Pancreas (tissue), 10 donors: ENCODE measurements around the gene ZACN. TPM values are rescaled to one million over a fixed set of nuclear protein-coding genes. Genes with fewer than 3 reads are reported as not detected.

ENCODE experiments used
- ATAC-seq, 4 donors: fragments of 200-7000 bp; cut with Tn5 transposase; one replicate each; pipeline versions ENCODE4 v1.8.0 to v1.9.1; 2020; ENCODE audit warnings: mild to moderate bottlenecking in 4 of 4, moderate library complexity in 4 of 4
- DNase-seq, 6 donors: peaks; one replicate each; pipeline ENCODE4 v3.0.0-alpha.2; 2020
- FAIRE-seq: peaks from 2 replicates; lab custom pipeline; 2012; peaks lifted over from hg19 to GRCh38; lab: Jason Lieb, UNC
- H3K27ac ChIP-seq, 4 donors: fragments of 200-600 bp; sonication (generic); 1 replicate in 3 of 4; 2 replicates in 1 of 4; pipeline versions ENCODE4 v1.5.0 to v1.8.0; 2020
- H3K27me3 ChIP-seq, 4 donors: fragments of 200-600 bp; one replicate each; pipeline ENCODE4 v1.8.0; 2021
- H3K36me3 ChIP-seq, 3 donors: fragments of 200-600 bp; sonication (generic) in 1 of 3; one replicate each; pipeline versions ENCODE4 v1.5.0 to v1.8.0; 2020 to 2021
- H3K4me1 ChIP-seq, 3 donors: fragments of 200-600 bp; one replicate each; pipeline ENCODE4 v1.8.0; 2021
- H3K4me3 ChIP-seq, 4 donors: fragments of 200-600 bp; sonication (generic) in 2 of 4; one replicate each; pipeline versions ENCODE4 v1.5.0 to v1.8.0; 2020 to 2021
- H3K9me3 ChIP-seq, 4 donors: fragments of 200-600 bp; one replicate each; pipeline ENCODE4 v1.8.0; 2021
- WGBS, 2 donors: extraction: QIAGEN DNeasy Blood & Tissue Kit; methylation state at CpG; one replicate each; pipeline ENCODE4 v1.1.7; 2013; 5-methylcytosine and 5-hydroxymethylcytosine counted together
- intact Hi-C, 3 donors: fragments of 100-400 bp; cut with DNase I; formaldehyde crosslinking; loops; one replicate each; pipeline versions ENCODE4 v1.11.1 to v1.14.2; 2022
- polyA plus RNA-seq, 2 donors: library from polyadenylated mRNA; stranded (reverse); fragments of 200-250 nt; gene quantifications; one replicate each; pipeline ENCODE4 v1.2.3, GENCODE V29; 2013
- total RNA-seq, 6 donors: library from RNA; stranded (reverse); fragmentation: NEBNext Ultra II Directional in 4 of 6; extraction: Animal tissue kit (Norgen Biotek cat#: 25700) in 4 of 6; gene quantifications; one replicate each; pipeline versions ENCODE4 v1.2.1 to v1.2.4, GENCODE V29; 2021 to 2023
- TF ChIP-seq, protein P1 (sequence below), 4 donors: fragments of 200-600 bp; sonication (generic) in 3 of 4; IDR thresholded peaks; one replicate each; pipeline versions ENCODE4 v1.5.0 to v1.8.0; 2021; ENCODE audit warnings: antibody characterized with exemption in 4 of 4
- donor health status: healthy with polysubstance abuse.
- donor health status: DM: no; HTN: no; CAD: no; lungs with moderate emphysema.
- donor health status: DM: no; HTN: no; CAD: no.
- donor health status: control.
- donor health status: control.
- donor health status: Bipolar disorder and iron deficiency.
- donor health status: DM: yes; HTN: yes; CAD: no.
- donor health status: DM: no; HTN: no; CAD: no.
- donor health status: DM: no; HTN: no; CAD: no.
- donor health status: DM: yes; HTN: yes; CAD: no.

The ZACN gene
- total and polyA plus RNA-seq, 8 donors = 0.06 to 4.2 (median 3.4) TPM; not detected in 5

DNA sequence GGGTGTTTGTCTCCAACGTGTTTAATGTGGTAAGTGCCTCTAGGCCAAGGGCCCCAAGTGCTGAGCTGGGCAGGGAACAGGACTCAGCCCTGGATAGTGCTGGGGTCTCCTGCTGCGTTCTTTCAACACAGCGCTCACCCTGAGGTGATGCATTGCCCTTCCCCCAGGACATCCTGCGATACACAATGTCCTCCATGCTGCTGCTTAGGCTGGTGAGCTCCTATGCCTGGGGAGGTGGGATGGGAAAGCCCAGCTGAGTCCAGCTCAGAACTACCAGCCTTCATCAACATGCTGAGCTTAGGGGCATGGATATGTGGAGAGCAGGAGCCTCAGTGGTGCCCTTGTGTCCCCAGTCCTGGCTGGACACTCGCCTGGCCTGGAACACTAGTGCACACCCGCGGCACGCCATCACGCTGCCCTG, 563 bp downstream of the ZACN start:
- Histone ChIP-seq H3K27me3 (peaks cover 0 to 27% (median 9%) of the 10 kb centered on the region in 4 donors), H3K9me3 (no peaks in the 10 kb centered on the region), H3K4me3 (no peak overlapping the region), H3K4me1 (peaks cover 0 to 5% (median 0%) of the 10 kb centered on the region in 3 donors), H3K36me3 (peaks cover 0 to 17% (median 0%) of the 10 kb centered on the region in 3 donors), H3K27ac (no peak overlapping the region)
- TF ChIP-seq, protein P1, sequence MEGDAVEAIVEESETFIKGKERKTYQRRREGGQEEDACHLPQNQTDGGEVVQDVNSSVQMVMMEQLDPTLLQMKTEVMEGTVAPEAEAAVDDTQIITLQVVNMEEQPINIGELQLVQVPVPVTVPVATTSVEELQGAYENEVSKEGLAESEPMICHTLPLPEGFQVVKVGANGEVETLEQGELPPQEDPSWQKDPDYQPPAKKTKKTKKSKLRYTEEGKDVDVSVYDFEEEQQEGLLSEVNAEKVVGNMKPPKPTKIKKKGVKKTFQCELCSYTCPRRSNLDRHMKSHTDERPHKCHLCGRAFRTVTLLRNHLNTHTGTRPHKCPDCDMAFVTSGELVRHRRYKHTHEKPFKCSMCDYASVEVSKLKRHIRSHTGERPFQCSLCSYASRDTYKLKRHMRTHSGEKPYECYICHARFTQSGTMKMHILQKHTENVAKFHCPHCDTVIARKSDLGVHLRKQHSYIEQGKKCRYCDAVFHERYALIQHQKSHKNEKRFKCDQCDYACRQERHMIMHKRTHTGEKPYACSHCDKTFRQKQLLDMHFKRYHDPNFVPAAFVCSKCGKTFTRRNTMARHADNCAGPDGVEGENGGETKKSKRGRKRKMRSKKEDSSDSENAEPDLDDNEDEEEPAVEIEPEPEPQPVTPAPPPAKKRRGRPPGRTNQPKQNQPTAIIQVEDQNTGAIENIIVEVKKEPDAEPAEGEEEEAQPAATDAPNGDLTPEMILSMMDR (IDR thresholded peaks at IDR 0.05) = no peak
- FAIRE-seq (no peak), DNase-seq (peak in 1 of 6 donors; percentile 65), ATAC-seq (peak in 1 of 4 donors; percentile 1)
- WGBS, 2 donors = 38 to 50% methylated on average over 8 to 9 of the region's 9 CpGs
- intact Hi-C loops = no loop called here

DNA sequence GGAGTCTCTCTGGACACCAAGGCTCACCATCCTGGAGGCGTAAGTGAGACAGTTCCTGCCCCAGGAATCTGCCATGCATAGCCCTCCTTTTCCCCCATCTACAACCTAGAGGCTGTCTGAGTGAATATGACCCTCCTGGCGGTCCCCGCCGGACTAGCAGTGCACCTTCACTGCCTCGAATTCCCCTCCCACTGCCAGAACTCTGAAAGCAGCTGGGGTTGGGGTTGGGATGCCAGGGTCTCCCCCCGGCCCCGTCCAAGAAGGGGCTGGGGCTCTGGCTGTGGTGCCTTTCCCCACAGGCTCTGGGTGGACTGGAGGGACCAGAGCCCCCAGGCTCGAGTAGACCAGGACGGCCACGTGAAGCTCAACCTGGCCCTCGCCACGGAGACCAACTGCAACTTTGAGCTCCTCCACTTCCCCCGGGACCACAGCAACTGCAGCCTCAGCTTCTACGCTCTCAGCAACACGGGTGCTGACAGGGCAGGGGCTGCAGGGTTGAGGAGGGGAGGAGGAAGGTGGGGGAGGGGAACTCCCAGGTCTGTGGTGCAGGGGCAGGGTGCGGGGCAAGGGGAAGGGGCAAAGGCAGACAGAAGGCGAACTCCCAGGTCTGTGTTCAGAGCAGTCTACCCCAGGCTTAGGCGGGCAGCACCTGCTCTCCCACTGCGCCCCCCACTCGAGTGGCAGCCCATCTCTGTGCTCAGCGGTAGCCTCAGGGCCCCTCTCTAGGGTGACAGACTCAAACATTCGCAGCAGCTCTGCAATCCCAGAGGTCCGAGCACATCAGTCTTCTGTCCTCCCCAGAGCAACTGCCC, 1.2 kb downstream of the ZACN start:
- no peak overlapping the region for H3K4me3 ChIP-seq
- DNase-seq (peak in 2 of 6 donors; percentile 56 to 68), FAIRE-seq (no peak), ATAC-seq (peak in 2 of 4 donors; percentile 2 to 3)
- peaks cover 0 to 21% (median 9%) of the 10 kb centered on the region in 4 donors for H3K27me3 ChIP-seq
- no peaks in the 10 kb centered on the region for H3K9me3 ChIP-seq
- WGBS, 2 donors = 11% methylated on average over 23 of the region's 23 CpGs
- no peak overlapping the region for H3K27ac ChIP-seq
- H3K4me1 ChIP-seq = peaks cover 0 to 5% (median 0%) of the 10 kb centered on the region in 3 donors
- peaks cover 0 to 22% (median 1%) of the 10 kb centered on the region in 3 donors for H3K36me3 ChIP-seq
- intact Hi-C loops = no loop called here
- TF ChIP-seq, protein P1 (IDR thresholded peaks at IDR 0.05) = no peak

DNA sequence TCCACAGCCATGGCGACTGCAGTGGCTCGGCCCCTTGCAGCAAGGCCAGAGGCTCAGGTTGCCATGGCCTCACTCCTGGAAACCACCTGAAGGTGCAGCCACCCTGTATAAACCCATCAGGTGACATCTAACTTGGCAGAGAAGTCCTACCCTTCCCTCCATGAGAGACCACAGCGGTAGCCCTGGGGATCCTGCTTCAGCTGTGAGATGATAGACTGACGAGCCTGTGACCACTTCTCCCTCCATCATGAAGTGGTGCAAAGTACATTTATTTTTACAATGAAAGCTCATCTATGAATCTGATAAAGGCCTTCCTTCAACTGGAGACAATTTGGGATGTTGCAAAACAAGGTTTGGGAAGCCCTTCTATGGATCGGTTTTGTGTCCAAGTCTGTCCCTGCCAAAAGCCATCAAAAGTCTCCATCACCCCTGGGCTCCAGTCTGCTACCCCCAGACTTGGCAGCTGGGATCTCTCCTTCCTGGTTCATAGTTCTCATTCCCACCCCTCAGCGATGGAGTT, 1.8 kb downstream of the ZACN start:
- FAIRE-seq (no peak), ATAC-seq (peak in 3 of 4 donors; percentile 2 to 28 (median 5)), DNase-seq (no peak)
- H3K27me3 ChIP-seq = peaks cover 0 to 14% (median 7%) of the 10 kb centered on the region in 4 donors
- intact Hi-C loops = no loop called here
- 40 to 53% methylated on average over 6 of the region's 6 CpGs for WGBS, 2 donors
- H3K4me1 ChIP-seq = peaks cover 0 to 5% (median 0%) of the 10 kb centered on the region in 3 donors
- TF ChIP-seq, protein P1 (IDR thresholded peaks at IDR 0.05) = no peak
- no peak overlapping the region for H3K27ac ChIP-seq
- no peak overlapping the region for H3K4me3 ChIP-seq
- H3K9me3 ChIP-seq = no peaks in the 10 kb centered on the region
- peaks cover 0 to 28% (median 4%) of the 10 kb centered on the region in 3 donors for H3K36me3 ChIP-seq

- peaks cover 0 to 36% (median 6%) of the 10 kb centered on the region in 3 donors for H3K36me3 ChIP-seq
- no peaks in the 10 kb centered on the region for H3K9me3 ChIP-seq
- H3K4me3 ChIP-seq = no peak overlapping the region
- ATAC-seq = no peak
- no peak overlapping the region for H3K27ac ChIP-seq
- intact Hi-C loops = no loop called here
- H3K27me3 ChIP-seq = peaks cover 0 to 7% (median 4%) of the 10 kb centered on the region in 4 donors
- TF ChIP-seq, protein P1 (IDR thresholded peaks at IDR 0.05) = no peak
- FAIRE-seq = no peak
- DNase-seq = peak in 2 of 6 donors; percentile 51 to 62
- peaks cover 0 to 5% (median 0%) of the 10 kb centered on the region in 3 donors for H3K4me1 ChIP-seq
- WGBS, 2 donors = 77 to 84% methylated on average over 24 to 27 of the region's 27 CpGs
Observed at GRCh38 chr17:76081295-76082210, 2.6 kb downstream of the ZACN start.
